Activated CD4-positive, alpha-beta T cell treated with anti-CD3 and anti-CD28 coated beads, Interleukin-2, amount 10 ng/mL, durations not matched to agents 7 days and 5 days (primary cell): Measurements from ENCODE around the gene PLA2G4A. TPM values are rescaled to one million over a fixed set of nuclear protein-coding genes. Genes with fewer than 3 reads are reported as not detected.

Experiments used
- CTCF ChIA-PET: fragments of 350-600 bp; sonication (Branson Sonifier 250); formaldehyde crosslinking; loops from one replicate; lab custom pipeline; 2021; ENCODE audit warnings: antibody characterized with exemption; lab: Charles Lee
- POLR2A ChIA-PET: fragments of 350-600 bp; sonication (Branson Sonifier 250); formaldehyde crosslinking; loops from one replicate; lab custom pipeline; 2021; ENCODE audit warnings: antibody characterized with exemption; lab: Charles Lee
- DNase-seq: peaks from one replicate; pipeline ENCODE4 v3.0.0-alpha.2; 2020
- H3K27ac Mint-ChIP-seq: one replicate; pipeline ENCODE4 v1.8.0; 2021; ENCODE audit warnings: mild to moderate bottlenecking, moderate library complexity, mixed read lengths
- H3K27me3 Mint-ChIP-seq: one replicate; pipeline ENCODE4 v1.8.0; 2021; ENCODE audit warnings: mixed read lengths
- H3K36me3 Mint-ChIP-seq: one replicate; pipeline ENCODE4 v1.8.0; 2021; ENCODE audit warnings: low read depth, mixed read lengths
- H3K4me1 Mint-ChIP-seq: one replicate; pipeline ENCODE4 v1.8.0; 2021; ENCODE audit warnings: mixed read lengths
- H3K4me3 Mint-ChIP-seq: one replicate; pipeline ENCODE4 v1.8.0; 2021; ENCODE audit warnings: mild to moderate bottlenecking, moderate library complexity, mixed read lengths
- H3K9me3 Mint-ChIP-seq: one replicate; pipeline ENCODE4 v1.8.0; 2021; ENCODE audit warnings: mixed read lengths
- total RNA-seq, 2 experiments: library from RNA; stranded (reverse); gene quantifications; one replicate each; pipeline ENCODE4 v1.2.3, GENCODE V29; 2021

The PLA2G4A gene
- total RNA-seq, 2 experiments from 2014 or later, result not detected

DNA sequence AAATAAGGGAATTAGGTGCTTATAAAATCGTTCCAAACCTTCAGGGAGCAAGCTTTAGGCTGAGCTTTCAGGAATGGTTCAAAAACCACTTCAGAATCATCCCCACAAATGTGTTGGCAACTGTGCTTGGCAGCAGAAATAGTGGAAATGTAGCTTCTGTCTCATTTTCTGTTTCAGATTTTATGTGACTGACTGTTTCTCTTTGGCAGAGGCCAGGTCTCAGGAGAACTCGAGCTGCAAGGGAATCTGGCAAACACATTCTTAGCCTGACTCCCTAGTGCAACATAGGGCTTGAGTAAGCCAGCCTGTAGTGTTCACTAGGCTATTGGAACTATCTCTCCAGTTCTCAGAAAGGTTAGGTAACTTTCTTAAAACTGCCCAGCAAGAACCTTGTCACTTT, 128.6 kb downstream of the PLA2G4A start:
- CTCF ChIA-PET, result no interaction called here
- DNase-seq, result no peak
- H3K4me3 Mint-ChIP-seq, result no peak overlapping the region
- H3K9me3 Mint-ChIP-seq, result no peaks in the 10 kb centered on the region
- no peaks in the 10 kb centered on the region for H3K36me3 Mint-ChIP-seq
- H3K27me3 Mint-ChIP-seq, result no peaks in the 10 kb centered on the region
- POLR2A ChIA-PET, result no interaction called here
- H3K4me1 Mint-ChIP-seq, result no peaks in the 10 kb centered on the region
- no peak overlapping the region for H3K27ac Mint-ChIP-seq

DNA sequence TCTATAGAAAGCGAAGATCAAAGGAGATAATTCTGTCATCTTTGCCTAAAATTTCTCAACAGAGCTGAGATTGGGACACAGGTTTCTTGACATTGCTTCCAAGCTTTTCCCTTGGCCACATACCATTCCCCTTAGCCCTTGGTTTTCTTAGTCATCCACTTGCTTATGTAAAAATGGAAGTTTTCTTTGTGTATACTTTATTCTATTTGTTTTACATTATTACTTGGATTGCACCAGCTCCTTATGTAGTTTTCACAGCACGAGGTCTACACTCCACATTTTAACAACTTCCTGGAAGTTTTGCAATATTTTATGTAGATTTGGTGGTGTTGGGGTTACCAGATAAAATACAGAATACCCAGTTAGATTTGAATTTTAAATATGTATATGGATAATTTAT, 129.8 kb downstream of the PLA2G4A start:
- Mint-ChIP-seq H3K9me3 (no peaks in the 10 kb centered on the region), H3K27me3 (no peaks in the 10 kb centered on the region), H3K36me3 (no peaks in the 10 kb centered on the region), H3K4me1 (no peaks in the 10 kb centered on the region), H3K4me3 (no peak overlapping the region), H3K27ac (no peak overlapping the region)
- ChIA-PET POLR2A (no interaction called here), CTCF (interaction anchor here (0.6 kb wide), 1 partner anchor 315 kb away, joined by 3 read pairs; no protein-coding TSS in a partner anchor)
- no peak for DNase-seq

- POLR2A ChIA-PET, result no interaction called here
Measured at GRCh38 chr1:186960861-186961260, 132.1 kb downstream of the PLA2G4A start.

DNA sequence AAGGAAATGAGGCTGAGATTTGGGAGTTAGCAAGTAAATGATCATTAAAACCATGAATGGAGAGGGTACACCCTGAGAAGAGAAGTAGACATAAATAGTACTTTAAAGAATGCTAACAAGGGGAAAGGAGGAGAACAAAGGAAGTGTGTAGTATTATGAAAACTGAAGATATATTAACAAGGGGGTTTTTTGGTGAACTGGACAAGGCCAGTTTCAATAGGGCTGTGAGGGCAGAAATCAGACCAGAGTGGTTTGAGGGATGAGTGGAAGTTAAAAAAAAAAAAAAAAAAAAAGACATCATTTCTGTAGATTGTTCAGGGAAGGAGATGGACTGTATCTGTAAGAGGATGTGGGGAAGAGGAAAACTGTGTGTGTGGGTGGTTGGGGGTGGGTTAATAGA, 137.1 kb downstream of the PLA2G4A start:
- no peak overlapping the region for H3K4me3 Mint-ChIP-seq
- ChIA-PET CTCF (no interaction called here), POLR2A (no interaction called here)
- no peak overlapping the region for H3K27ac Mint-ChIP-seq
- DNase-seq, result no peak
- H3K4me1 Mint-ChIP-seq, result no peaks in the 10 kb centered on the region
- no peaks in the 10 kb centered on the region for H3K9me3 Mint-ChIP-seq
- H3K27me3 Mint-ChIP-seq, result peaks cover 4% of the 10 kb centered on the region
- no peaks in the 10 kb centered on the region for H3K36me3 Mint-ChIP-seq

More at GRCh38 chr1:186960861-186961260, 132.1 kb downstream of the PLA2G4A start:
- H3K9me3 Mint-ChIP-seq, result no peaks in the 10 kb centered on the region
- no peak for DNase-seq
- CTCF ChIA-PET, result no interaction called here
- H3K27me3 Mint-ChIP-seq, result no peaks in the 10 kb centered on the region
- no peak overlapping the region for H3K4me3 Mint-ChIP-seq
- no peak overlapping the region for H3K27ac Mint-ChIP-seq
- no peaks in the 10 kb centered on the region for H3K4me1 Mint-ChIP-seq
- no peaks in the 10 kb centered on the region for H3K36me3 Mint-ChIP-seq

- POLR2A ChIA-PET, result no interaction called here
- CTCF ChIA-PET, result no interaction called here
- no peaks in the 10 kb centered on the region for H3K36me3 Mint-ChIP-seq
- H3K27ac Mint-ChIP-seq, result no peak overlapping the region
- no peak overlapping the region for H3K4me3 Mint-ChIP-seq
- H3K9me3 Mint-ChIP-seq, result no peaks in the 10 kb centered on the region
- no peak for DNase-seq
- no peaks in the 10 kb centered on the region for H3K4me1 Mint-ChIP-seq
- H3K27me3 Mint-ChIP-seq, result peaks cover 4% of the 10 kb centered on the region
Measured at GRCh38 chr1:186966456-186966855, 137.7 kb downstream of the PLA2G4A start.

DNA sequence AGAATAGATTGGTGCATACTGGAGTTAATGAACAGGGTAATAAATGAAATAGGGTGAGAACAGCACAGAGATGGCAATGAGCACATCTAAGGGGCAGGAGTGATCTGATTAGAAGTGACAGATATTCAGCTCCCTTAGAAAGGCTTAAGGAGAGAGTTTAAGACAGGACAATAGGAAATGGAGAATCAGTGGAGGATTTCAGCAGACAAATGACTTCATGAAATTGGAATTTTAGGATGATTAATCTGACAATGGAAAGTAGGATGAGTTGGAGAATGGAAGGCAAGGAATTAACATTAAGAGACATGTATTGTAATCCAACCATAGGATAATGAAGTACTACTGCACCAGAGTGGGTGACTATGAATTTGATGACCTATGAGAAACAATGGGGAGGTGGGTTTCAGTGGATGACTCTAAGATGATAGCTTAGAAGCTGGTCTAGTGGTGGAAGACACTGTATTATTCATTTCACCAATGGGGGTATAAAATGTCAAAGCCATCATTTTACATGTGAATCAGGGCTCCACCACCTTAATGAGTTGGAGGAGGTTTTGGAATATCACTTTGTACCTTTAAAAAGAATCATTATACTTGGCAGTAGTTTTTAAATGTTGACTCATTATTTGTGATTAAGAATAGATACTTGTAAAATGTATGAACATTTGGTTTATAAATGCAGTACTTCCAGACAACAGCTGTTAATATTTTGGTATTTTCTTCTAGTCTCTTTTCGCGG, 139.1 kb downstream of the PLA2G4A start:
- no peaks in the 10 kb centered on the region for H3K4me1 Mint-ChIP-seq
- no peaks in the 10 kb centered on the region for H3K36me3 Mint-ChIP-seq
- H3K27ac Mint-ChIP-seq, result no peak overlapping the region
- DNase-seq, result no peak
- ChIA-PET POLR2A (no interaction called here), CTCF (no interaction called here)
- H3K4me3 Mint-ChIP-seq, result no peak overlapping the region
- H3K9me3 Mint-ChIP-seq, result no peaks in the 10 kb centered on the region
- H3K27me3 Mint-ChIP-seq, result peaks cover 4% of the 10 kb centered on the region

DNA sequence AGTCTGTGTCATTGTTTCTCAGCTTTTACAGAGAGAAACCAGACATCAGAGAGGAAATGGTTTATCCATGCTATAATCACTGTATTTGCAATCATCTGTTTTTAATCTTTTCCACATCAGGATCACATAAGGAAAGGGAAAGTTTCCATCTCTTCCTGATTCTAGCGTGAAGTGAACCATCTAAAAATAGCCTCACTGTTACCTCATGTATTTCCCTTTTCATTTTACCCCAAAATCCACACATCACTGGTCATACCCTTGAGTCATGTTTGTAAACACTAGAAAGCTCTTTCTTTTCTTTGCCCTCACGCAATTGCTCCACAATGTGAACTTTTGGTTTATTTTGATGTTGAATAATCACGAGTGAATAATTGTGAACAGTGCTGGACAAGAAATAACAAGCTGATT, 146.0 kb downstream of the PLA2G4A start:
- H3K36me3 Mint-ChIP-seq, result no peaks in the 10 kb centered on the region
- H3K9me3 Mint-ChIP-seq, result no peaks in the 10 kb centered on the region
- H3K4me1 Mint-ChIP-seq, result no peaks in the 10 kb centered on the region
- H3K27ac Mint-ChIP-seq, result no peak overlapping the region
- POLR2A ChIA-PET, result no interaction called here
- CTCF ChIA-PET, result no interaction called here
- no peak for DNase-seq
- peaks cover 4% of the 10 kb centered on the region for H3K27me3 Mint-ChIP-seq
- no peak overlapping the region for H3K4me3 Mint-ChIP-seq

DNA sequence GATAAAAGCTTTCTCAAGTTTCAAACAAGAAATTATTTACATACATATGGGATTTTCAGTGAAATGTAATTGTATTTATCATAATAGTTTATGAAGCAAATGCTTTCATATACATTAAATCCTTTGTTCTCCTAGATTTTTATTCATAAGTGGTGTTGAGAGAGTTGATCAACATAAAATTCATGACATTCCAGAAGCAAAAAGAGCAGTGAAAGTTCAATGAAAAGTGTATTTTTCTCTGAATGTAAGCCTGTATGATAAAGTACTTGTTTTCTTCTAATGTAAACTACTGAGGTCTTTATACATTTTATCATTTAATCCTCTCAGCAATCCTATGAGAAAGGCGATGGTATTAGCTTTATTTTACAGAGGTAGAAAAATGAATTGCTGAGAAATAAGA, 146.5 kb downstream of the PLA2G4A start:
- ChIA-PET POLR2A (no interaction called here), CTCF (no interaction called here)
- no peaks in the 10 kb centered on the region for H3K9me3 Mint-ChIP-seq
- DNase-seq, result no peak
- H3K4me3 Mint-ChIP-seq, result no peak overlapping the region
- H3K27ac Mint-ChIP-seq, result no peak overlapping the region
- H3K4me1 Mint-ChIP-seq, result no peaks in the 10 kb centered on the region
- peaks cover 3% of the 10 kb centered on the region for H3K27me3 Mint-ChIP-seq
- H3K36me3 Mint-ChIP-seq, result no peaks in the 10 kb centered on the region

DNA sequence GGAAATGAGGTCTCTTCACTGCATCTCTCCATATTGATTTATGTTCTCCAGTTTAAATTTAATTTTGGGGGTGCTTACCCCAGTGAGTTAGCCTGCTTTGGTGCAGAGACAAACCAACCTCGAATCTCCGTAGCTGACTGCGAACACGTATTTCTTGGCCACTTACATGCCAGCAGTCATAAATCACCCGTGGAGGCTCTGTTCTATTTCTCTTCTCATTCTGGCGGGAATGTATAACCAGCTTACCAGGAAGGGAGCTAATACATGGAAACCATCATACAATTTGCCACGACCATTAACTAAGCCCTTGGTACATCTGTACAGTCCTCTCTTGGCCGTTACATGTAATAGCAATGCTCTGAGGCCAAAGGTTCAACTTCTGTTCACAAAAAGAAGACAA, 148.0 kb downstream of the PLA2G4A start:
- H3K36me3 Mint-ChIP-seq, result no peaks in the 10 kb centered on the region
- DNase-seq, result no peak
- ChIA-PET POLR2A (no interaction called here), CTCF (interaction anchor here (0.9 kb wide), 1 partner anchor 601 kb away, joined by 3 read pairs; the partner anchor contains the start of genes ODR4 and TPR)
- peaks cover 2% of the 10 kb centered on the region for H3K27me3 Mint-ChIP-seq
- no peak overlapping the region for H3K27ac Mint-ChIP-seq
- no peak overlapping the region for H3K4me3 Mint-ChIP-seq
- no peaks in the 10 kb centered on the region for H3K4me1 Mint-ChIP-seq
- H3K9me3 Mint-ChIP-seq, result no peaks in the 10 kb centered on the region

DNA sequence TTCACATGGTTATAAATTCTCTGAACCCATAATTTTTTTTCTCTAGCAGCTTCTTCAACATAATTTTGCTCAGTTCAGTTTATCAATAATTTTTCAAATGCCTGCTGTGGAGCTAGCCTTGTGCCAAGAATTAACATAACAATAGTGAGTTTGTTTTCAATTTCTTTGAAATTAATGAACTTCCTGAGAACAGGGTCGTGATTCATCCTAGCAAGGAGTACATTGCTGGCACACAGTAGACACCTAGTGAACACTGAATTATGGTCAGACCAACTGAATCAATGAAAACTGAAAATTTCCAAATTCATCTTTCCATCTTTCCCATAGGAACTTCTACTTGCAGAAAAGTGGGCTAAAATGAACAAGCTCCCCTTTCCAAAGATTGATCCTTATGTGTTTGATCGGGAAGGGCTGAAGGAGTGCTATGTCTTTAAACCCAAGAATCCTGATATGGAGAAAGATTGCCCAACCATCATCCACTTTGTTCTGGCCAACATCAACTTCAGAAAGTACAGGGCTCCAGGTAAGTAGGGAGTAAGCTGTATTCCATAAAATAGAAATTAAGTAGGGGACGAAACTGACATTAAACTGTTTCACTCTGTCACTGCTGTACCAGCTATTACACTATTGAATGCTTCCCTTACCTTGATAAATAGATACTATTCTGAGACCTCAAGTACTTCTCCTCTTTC, 148.7 kb downstream of the PLA2G4A start:
- no peaks in the 10 kb centered on the region for H3K4me1 Mint-ChIP-seq
- CTCF ChIA-PET, result interaction anchor here (0.9 kb wide), 1 partner anchor 602 kb away, joined by 3 read pairs; the partner anchor contains the start of genes ODR4 and TPR
- no peak overlapping the region for H3K27ac Mint-ChIP-seq

DNA sequence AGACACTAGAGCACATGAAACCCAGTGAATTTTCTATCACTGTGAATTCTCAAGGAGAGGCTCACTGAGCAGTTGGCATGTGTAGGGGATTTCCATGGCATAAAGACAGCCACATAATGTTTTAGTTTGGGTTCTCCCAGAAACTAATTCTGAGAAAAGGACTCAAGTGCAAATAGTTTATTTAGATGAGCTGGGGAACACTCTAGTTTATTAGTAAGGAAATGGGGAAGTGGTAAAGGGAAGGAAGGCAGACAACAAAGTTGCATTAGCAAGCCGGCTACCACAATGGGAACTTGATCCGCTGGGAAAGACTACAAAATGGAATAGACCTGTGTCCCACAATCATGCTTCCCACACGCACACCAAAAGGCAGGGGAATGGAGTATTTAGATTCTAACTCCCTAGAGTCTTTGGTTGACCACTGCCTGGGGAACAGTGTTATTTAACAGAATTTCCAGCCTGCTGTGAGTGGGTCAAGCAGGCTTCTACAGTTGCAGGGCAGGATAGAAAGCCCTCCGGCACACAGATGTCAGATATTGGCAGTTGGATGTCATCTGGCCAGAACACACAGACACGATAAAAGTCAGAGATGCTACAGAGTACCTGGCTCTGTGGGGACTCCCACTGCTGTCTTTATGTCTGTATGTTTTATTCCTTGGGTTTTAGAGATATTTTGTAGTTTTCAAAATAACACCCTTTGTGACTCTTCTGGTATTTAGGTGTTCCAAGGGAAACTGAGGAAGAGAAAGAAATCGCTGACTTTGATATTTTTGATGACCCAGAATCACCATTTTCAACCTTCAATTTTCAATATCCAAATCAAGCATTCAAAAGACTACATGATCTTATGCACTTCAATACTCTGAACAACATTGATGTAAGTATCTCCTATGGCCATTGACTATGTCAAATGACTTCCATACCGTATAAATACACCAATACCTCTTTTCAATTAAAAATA, 150.1 kb downstream of the PLA2G4A start:
- H3K9me3 Mint-ChIP-seq, result no peaks in the 10 kb centered on the region
- POLR2A ChIA-PET, result no interaction called here
- no peaks in the 10 kb centered on the region for H3K4me1 Mint-ChIP-seq
- H3K36me3 Mint-ChIP-seq, result no peaks in the 10 kb centered on the region
- CTCF ChIA-PET, result no interaction called here
- no peak overlapping the region for H3K4me3 Mint-ChIP-seq
- no peak for DNase-seq
- H3K27ac Mint-ChIP-seq, result no peak overlapping the region
- peaks cover 2% of the 10 kb centered on the region for H3K27me3 Mint-ChIP-seq

More for the DNA sequence above, 148.7 kb downstream of the PLA2G4A start:
- no peak for DNase-seq
- H3K4me3 Mint-ChIP-seq, result no peak overlapping the region
- H3K36me3 Mint-ChIP-seq, result no peaks in the 10 kb centered on the region
- no peaks in the 10 kb centered on the region for H3K9me3 Mint-ChIP-seq
- POLR2A ChIA-PET, result no interaction called here
- peaks cover 2% of the 10 kb centered on the region for H3K27me3 Mint-ChIP-seq

DNA sequence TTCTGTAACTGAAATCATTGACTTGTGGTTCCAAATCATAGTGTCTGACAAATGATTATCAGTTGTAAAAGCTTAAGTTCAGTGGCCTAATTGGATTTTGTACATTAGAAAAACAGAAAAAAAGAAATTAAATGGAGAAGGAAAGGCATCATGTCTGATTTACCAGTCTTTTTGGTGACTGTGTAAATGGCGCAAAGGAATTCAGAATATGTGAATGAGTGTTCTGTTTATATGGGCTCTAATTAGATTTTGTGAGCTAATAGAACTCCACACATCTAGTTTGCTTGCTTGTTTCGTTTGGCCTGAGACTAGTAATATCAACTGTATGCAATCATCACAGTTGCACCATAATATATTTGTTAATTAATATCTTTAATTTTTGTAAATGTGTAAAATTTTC, 151.7 kb downstream of the PLA2G4A start:
- H3K36me3 Mint-ChIP-seq, result no peaks in the 10 kb centered on the region
- H3K4me3 Mint-ChIP-seq, result no peak overlapping the region
- H3K4me1 Mint-ChIP-seq, result no peaks in the 10 kb centered on the region
- DNase-seq, result no peak
- no peak overlapping the region for H3K27ac Mint-ChIP-seq
- no peaks in the 10 kb centered on the region for H3K9me3 Mint-ChIP-seq
- ChIA-PET POLR2A (no interaction called here), CTCF (no interaction called here)
- H3K27me3 Mint-ChIP-seq, result peaks cover 6% of the 10 kb centered on the region
